ENCODE data around the gene UGT1A3. TPM values are rescaled to one million over a fixed set of nuclear protein-coding genes. Genes with fewer than 3 reads are reported as not detected.

The UGT1A3 gene
- total and polyA plus RNA-seq, 2 donors (not counting 1 experiment from before 2014, with no cell fraction given) = not detected

DNA sequence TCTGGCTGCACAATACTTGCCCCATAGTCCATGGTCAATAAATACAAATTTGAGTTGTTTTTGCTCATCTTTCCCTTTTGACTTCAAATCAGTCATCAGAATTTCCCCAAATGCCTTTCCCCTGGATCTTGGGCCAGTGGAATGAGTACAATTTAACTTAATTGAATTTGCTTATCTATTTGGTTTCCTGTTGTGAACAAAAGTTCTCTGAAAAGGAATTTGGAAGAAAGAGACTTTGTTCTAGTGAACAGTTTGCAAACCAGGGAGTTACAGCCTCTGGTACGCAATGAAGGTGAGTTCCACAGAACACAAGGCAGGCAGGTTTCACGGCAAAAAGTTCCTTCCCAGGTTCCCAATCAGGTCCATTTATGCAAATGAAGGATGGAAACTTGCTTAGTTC is 30.0 kb downstream of the UGT1A3 start:
- 95% methylated on average over 2 of the region's 2 CpGs for WGBS (ENCODE audit: insufficient coverage)
- Histone ChIP-seq H3K79me2 (ENCODE audit: control insufficient read depth, insufficient read depth, low read length) (no peaks in the 10 kb centered on the region), H4K20me1 (ENCODE audit: control insufficient read depth, insufficient read depth, low read length, poor library complexity, severe bottlenecking) (no peaks in the 10 kb centered on the region)

DNA sequence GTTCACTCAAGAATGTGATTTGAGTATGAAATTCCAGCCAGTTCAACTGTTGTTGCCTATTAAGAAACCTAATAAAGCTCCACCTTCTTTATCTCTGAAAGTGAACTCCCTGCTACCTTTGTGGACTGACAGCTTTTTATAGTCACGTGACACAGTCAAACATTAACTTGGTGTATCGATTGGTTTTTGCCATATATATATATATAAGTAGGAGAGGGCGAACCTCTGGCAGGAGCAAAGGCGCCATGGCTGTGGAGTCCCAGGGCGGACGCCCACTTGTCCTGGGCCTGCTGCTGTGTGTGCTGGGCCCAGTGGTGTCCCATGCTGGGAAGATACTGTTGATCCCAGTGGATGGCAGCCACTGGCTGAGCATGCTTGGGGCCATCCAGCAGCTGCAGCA is 31.2 kb downstream of the UGT1A3 start, which contains the start of gene UGT1A1:
TSS of gene UGT1A1 (plus strand) at position 228 of the 400 bp plus-strand sequence. CDS start at position 246, 18 bp downstream.
- no peak within 1 kb of the TSS for H3K4me3 ChIP-seq (ENCODE audit: control extremely low read depth in 1 of 5, extremely low read depth in 1 of 5, insufficient read depth in 1 of 5, low read depth in 2 of 5, low read length in 4 of 5)
- no peak within 1 kb of the TSS for H2AFZ ChIP-seq (ENCODE audit: insufficient read depth, low read depth, low read length, poor library complexity, severe bottlenecking)
- H3K4me3 Mint-ChIP-seq = no peak within 1 kb of the TSS
- H3K4me1 ChIP-seq (ENCODE audit: control insufficient read depth in 2 of 2, insufficient read depth in 2 of 2, low read length in 2 of 2) = no peaks in the 10 kb centered on the region
- H3K27me3 ChIP-seq (replicated peaks in 1 of 4; ENCODE audit: control extremely low read depth in 1 of 4, control insufficient read depth in 3 of 4, insufficient read depth in 4 of 4, low read length in 3 of 4) = peaks cover 0 to 4% (median 0%) of the 10 kb centered on the region in 4 experiments
- no peaks in the 10 kb centered on the region for H3K79me2 ChIP-seq (ENCODE audit: control insufficient read depth, insufficient read depth, low read length)
- ATAC-seq (ENCODE audit: low read depth) (no peak), DNase-seq (no peak)
- H3K9me3 Mint-ChIP-seq (ENCODE audit: insufficient read depth) = no peaks in the 10 kb centered on the region
- no peak within 1 kb of the TSS for H3K9ac ChIP-seq (ENCODE audit: low read length)
- H3K4me1 Mint-ChIP-seq = no peaks in the 10 kb centered on the region
- H3K4me2 ChIP-seq (replicated peaks; ENCODE audit: low read depth, low read length, poor library complexity, severe bottlenecking) = no peak within 1 kb of the TSS
- ChIA-PET POLR2A (no interaction called here), CTCF (no interaction called here)
- no peak within 1 kb of the TSS for H3K27ac Mint-ChIP-seq
- TF ChIP-seq, protein P1, sequence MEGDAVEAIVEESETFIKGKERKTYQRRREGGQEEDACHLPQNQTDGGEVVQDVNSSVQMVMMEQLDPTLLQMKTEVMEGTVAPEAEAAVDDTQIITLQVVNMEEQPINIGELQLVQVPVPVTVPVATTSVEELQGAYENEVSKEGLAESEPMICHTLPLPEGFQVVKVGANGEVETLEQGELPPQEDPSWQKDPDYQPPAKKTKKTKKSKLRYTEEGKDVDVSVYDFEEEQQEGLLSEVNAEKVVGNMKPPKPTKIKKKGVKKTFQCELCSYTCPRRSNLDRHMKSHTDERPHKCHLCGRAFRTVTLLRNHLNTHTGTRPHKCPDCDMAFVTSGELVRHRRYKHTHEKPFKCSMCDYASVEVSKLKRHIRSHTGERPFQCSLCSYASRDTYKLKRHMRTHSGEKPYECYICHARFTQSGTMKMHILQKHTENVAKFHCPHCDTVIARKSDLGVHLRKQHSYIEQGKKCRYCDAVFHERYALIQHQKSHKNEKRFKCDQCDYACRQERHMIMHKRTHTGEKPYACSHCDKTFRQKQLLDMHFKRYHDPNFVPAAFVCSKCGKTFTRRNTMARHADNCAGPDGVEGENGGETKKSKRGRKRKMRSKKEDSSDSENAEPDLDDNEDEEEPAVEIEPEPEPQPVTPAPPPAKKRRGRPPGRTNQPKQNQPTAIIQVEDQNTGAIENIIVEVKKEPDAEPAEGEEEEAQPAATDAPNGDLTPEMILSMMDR (IDR thresholded peaks at IDR 0.05) = no peak
- TF ChIP-seq EZH2 (IDR thresholded peaks at IDR 0.05; ENCODE audit: borderline replicate concordance, insufficient read depth, low read depth, low read length, poor library complexity, severe bottlenecking) = no peak
- peaks cover 0 to 3% (median 0%) of the 10 kb centered on the region in 3 donors for H3K9me3 ChIP-seq (ENCODE audit: control extremely low read depth in 1 of 3, control insufficient read depth in 2 of 3, insufficient read depth in 1 of 3, low read length in 2 of 3)
- no peak within 1 kb of the TSS for H3K27ac ChIP-seq (ENCODE audit: low read length in 2 of 2)
- intact Hi-C loops (cut with micrococcal nuclease) = no loop called here
- H3K36me3 ChIP-seq (replicated peaks in 1 of 2; ENCODE audit: control extremely low read depth in 1 of 2, control insufficient read depth in 1 of 2, extremely low read depth in 1 of 2, insufficient read depth in 2 of 2, low read length in 1 of 2) = no peaks in the 10 kb centered on the region
- peaks cover 31% of the 10 kb centered on the region for H3K27me3 Mint-ChIP-seq
- H4K20me1 ChIP-seq (ENCODE audit: control insufficient read depth, insufficient read depth, low read length, poor library complexity, severe bottlenecking) = no peaks in the 10 kb centered on the region
- 95% methylated on average over 3 of the region's 6 CpGs for WGBS (ENCODE audit: insufficient coverage)

More for the DNA sequence above, 30.0 kb downstream of the UGT1A3 start:
- H3K27ac ChIP-seq (ENCODE audit: low read length in 2 of 2) = no peak overlapping the region
- no peaks in the 10 kb centered on the region for H3K36me3 ChIP-seq (replicated peaks in 1 of 2; ENCODE audit: control extremely low read depth in 1 of 2, control insufficient read depth in 1 of 2, extremely low read depth in 1 of 2, insufficient read depth in 2 of 2, low read length in 1 of 2)
- H3K4me1 ChIP-seq (ENCODE audit: control insufficient read depth in 2 of 2, insufficient read depth in 2 of 2, low read length in 2 of 2) = no peaks in the 10 kb centered on the region
- H3K27me3 ChIP-seq (replicated peaks in 1 of 4; ENCODE audit: control extremely low read depth in 1 of 4, control insufficient read depth in 3 of 4, insufficient read depth in 4 of 4, low read length in 3 of 4) = peaks cover 0 to 4% (median 0%) of the 10 kb centered on the region in 4 experiments
- H3K9ac ChIP-seq (ENCODE audit: low read length) = no peak overlapping the region
- Mint-ChIP-seq H3K27me3 (peaks cover 26% of the 10 kb centered on the region), H3K27ac (no peak overlapping the region), H3K9me3 (ENCODE audit: insufficient read depth) (no peaks in the 10 kb centered on the region), H3K4me1 (no peaks in the 10 kb centered on the region), H3K4me3 (no peak overlapping the region)
- H3K9me3 ChIP-seq (ENCODE audit: control extremely low read depth in 1 of 3, control insufficient read depth in 2 of 3, insufficient read depth in 1 of 3, low read length in 2 of 3) = peaks cover 0 to 7% (median 0%) of the 10 kb centered on the region in 3 donors
- TF ChIP-seq, protein P1 (IDR thresholded peaks at IDR 0.05) = no peak
- no peak for TF ChIP-seq EZH2 (IDR thresholded peaks at IDR 0.05; ENCODE audit: borderline replicate concordance, insufficient read depth, low read depth, low read length, poor library complexity, severe bottlenecking)
- DNase-seq (no peak), ATAC-seq (ENCODE audit: low read depth) (no peak)
- H3K4me2 ChIP-seq (replicated peaks; ENCODE audit: low read depth, low read length, poor library complexity, severe bottlenecking) = no peak overlapping the region
- H2AFZ ChIP-seq (ENCODE audit: insufficient read depth, low read depth, low read length, poor library complexity, severe bottlenecking) = no peak overlapping the region
- POLR2A ChIA-PET = no interaction called here
- H3K4me3 ChIP-seq (ENCODE audit: control extremely low read depth in 1 of 5, extremely low read depth in 1 of 5, insufficient read depth in 1 of 5, low read depth in 2 of 5, low read length in 4 of 5) = no peak overlapping the region
- CTCF ChIA-PET = no interaction called here
- intact Hi-C loops (cut with micrococcal nuclease) = no loop called here

Measured in B cell (primary cell).